ENCODE data around the gene THRSP. TPM values are rescaled to one million over a fixed set of nuclear protein-coding genes. Genes with fewer than 3 reads are reported as not detected.

The THRSP gene
- total RNA-seq, 1 experiment from 2014 or later = 0.25 TPM

GRCh38 chr11:78100261-78100660, 36.6 kb downstream of the THRSP start:
- H3K9me3 ChIP-seq = no peaks in the 10 kb centered on the region
- ChIA-PET POLR2A (interaction anchor here (0.5 kb wide), 1 partner anchor 108 kb away, joined by 3 read pairs; no protein-coding TSS in a partner anchor), CTCF (interaction anchor here (0.6 kb wide), 1 partner anchor 106 kb away, joined by 7 read pairs; the partner anchor contains the start of gene INTS4)
- TF ChIP-seq CTCF (IDR thresholded peaks at IDR 0.05; ENCODE audit: insufficient read depth in 1 of 2, low read depth in 1 of 2, low read length in 1 of 2, severe bottlenecking in 1 of 2, unreplicated experiment in 1 of 2) = no peak
- H3K27me3 ChIP-seq (replicated peaks; ENCODE audit: control insufficient read depth, insufficient read depth, low read length) = no peaks in the 10 kb centered on the region
- peaks cover 79% of the 10 kb centered on the region for H3K36me3 Mint-ChIP-seq (ENCODE audit: insufficient read depth, unreplicated experiment)
- DNase-seq = no peak
- no peak overlapping the region for H3K4me3 ChIP-seq (ENCODE audit: low read depth, low read length)
- H3K9me3 Mint-ChIP-seq (ENCODE audit: unreplicated experiment) = no peaks in the 10 kb centered on the region
- H3K4me1 ChIP-seq = peaks cover 6% of the 10 kb centered on the region; the same call in 1 of the 2 replicates
- peaks cover 2% of the 10 kb centered on the region; the same call in 1 of the 2 replicates for H3K36me3 ChIP-seq (ENCODE audit: control insufficient read depth, insufficient read depth, low read length)
- peaks cover 25% of the 10 kb centered on the region for H3K4me1 Mint-ChIP-seq (ENCODE audit: low read depth, unreplicated experiment)
- H3K27me3 Mint-ChIP-seq (ENCODE audit: insufficient read depth, unreplicated experiment) = no peaks in the 10 kb centered on the region
- no peak overlapping the region for H3K4me3 Mint-ChIP-seq (ENCODE audit: unreplicated experiment)
- intact Hi-C loops (cut with micrococcal nuclease; ENCODE audit: unreplicated experiment) = no loop called here
- no peak overlapping the region for H3K27ac Mint-ChIP-seq (ENCODE audit: unreplicated experiment)
- BruUV-seq (replicated peaks) = no TSS peak

GRCh38 chr11:78100676-78101472, 37.2 kb downstream of the THRSP start:
- Mint-ChIP-seq H3K4me3 (ENCODE audit: unreplicated experiment) (no peak overlapping the region), H3K27ac (ENCODE audit: unreplicated experiment) (no peak overlapping the region), H3K36me3 (ENCODE audit: insufficient read depth, unreplicated experiment) (peaks cover 78% of the 10 kb centered on the region), H3K27me3 (ENCODE audit: insufficient read depth, unreplicated experiment) (no peaks in the 10 kb centered on the region), H3K4me1 (ENCODE audit: low read depth, unreplicated experiment) (peaks cover 19% of the 10 kb centered on the region), H3K9me3 (ENCODE audit: unreplicated experiment) (no peaks in the 10 kb centered on the region)
- DNase-seq = no peak
- TF ChIP-seq CTCF (IDR thresholded peaks at IDR 0.05; ENCODE audit: insufficient read depth in 1 of 2, low read depth in 1 of 2, low read length in 1 of 2, severe bottlenecking in 1 of 2, unreplicated experiment in 1 of 2) = no peak
- intact Hi-C loops (cut with micrococcal nuclease; ENCODE audit: unreplicated experiment) = no loop called here
- no TSS peak for BruUV-seq (replicated peaks)
- no peak overlapping the region for H3K4me3 ChIP-seq (ENCODE audit: low read depth, low read length)
- peaks cover 2% of the 10 kb centered on the region; the same call in 1 of the 2 replicates for H3K36me3 ChIP-seq (ENCODE audit: control insufficient read depth, insufficient read depth, low read length)
- H3K9me3 ChIP-seq = no peaks in the 10 kb centered on the region
- no peaks in the 10 kb centered on the region for H3K27me3 ChIP-seq (replicated peaks; ENCODE audit: control insufficient read depth, insufficient read depth, low read length)
- CTCF ChIA-PET = interaction anchor here (0.6 kb wide), 1 partner anchor 107 kb away, joined by 7 read pairs; the partner anchor contains the start of gene INTS4
- POLR2A ChIA-PET = interaction anchor here (0.5 kb wide), 1 partner anchor 108 kb away, joined by 3 read pairs; no protein-coding TSS in a partner anchor
- H3K4me1 ChIP-seq = peaks cover 6% of the 10 kb centered on the region; the same call in 1 of the 2 replicates

- Mint-ChIP-seq H3K9me3 (ENCODE audit: unreplicated experiment) (no peaks in the 10 kb centered on the region), H3K36me3 (ENCODE audit: insufficient read depth, unreplicated experiment) (peaks cover 54% of the 10 kb centered on the region), H3K4me3 (ENCODE audit: unreplicated experiment) (no peak overlapping the region), H3K4me1 (ENCODE audit: low read depth, unreplicated experiment) (peaks cover 6% of the 10 kb centered on the region), H3K27me3 (ENCODE audit: insufficient read depth, unreplicated experiment) (no peaks in the 10 kb centered on the region), H3K27ac (ENCODE audit: unreplicated experiment) (no peak overlapping the region)
- ChIA-PET CTCF (no interaction called here), POLR2A (interaction anchor here (0.6 to 1.1 kb wide), 4 partner anchors 30 to 115 kb away, joined by 3 to 9 read pairs (median 4); partner anchors contain the start of genes ALG8 and INTS4)
- TF ChIP-seq CTCF (IDR thresholded peaks at IDR 0.05; ENCODE audit: insufficient read depth in 1 of 2, low read depth in 1 of 2, low read length in 1 of 2, severe bottlenecking in 1 of 2, unreplicated experiment in 1 of 2) = no peak
- Histone ChIP-seq H3K27me3 (replicated peaks; ENCODE audit: control insufficient read depth, insufficient read depth, low read length) (no peaks in the 10 kb centered on the region), H3K4me3 (ENCODE audit: low read depth, low read length) (no peak overlapping the region), H3K36me3 (ENCODE audit: control insufficient read depth, insufficient read depth, low read length) (no peaks in the 10 kb centered on the region; the same call in 1 of the 2 replicates), H3K4me1 (no peaks in the 10 kb centered on the region), H3K9me3 (no peaks in the 10 kb centered on the region)
- DNase-seq = no peak
- no TSS peak for BruUV-seq (replicated peaks)
- intact Hi-C loops (cut with micrococcal nuclease; ENCODE audit: unreplicated experiment) = loop anchor here (10.0 kb wide), 1 partner anchor 215 kb away; no protein-coding TSS in a partner anchor
Measured at GRCh38 chr11:78109081-78110015, 45.7 kb downstream of the THRSP start.
